ENCODE measurements around the gene PTPRG.

DNA sequence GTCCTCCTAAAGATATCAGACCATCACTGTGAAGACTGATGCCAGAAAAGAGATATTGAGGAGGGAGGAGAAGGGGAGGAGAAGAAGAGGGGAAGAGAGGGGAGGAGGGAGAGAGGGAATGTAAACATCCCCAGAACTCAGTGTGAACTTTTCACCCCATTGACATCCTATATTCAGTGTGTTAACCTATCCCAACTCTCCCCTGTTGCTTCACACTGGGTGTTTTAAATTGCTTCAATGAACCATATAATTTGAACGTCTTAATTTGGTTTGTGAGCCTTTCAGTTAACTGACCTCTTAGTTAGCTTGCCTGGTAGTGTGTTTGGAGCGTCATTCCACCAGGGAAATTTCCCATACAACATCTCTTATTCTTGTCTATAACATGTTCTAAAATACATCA lies 29.8 kb upstream of the PTPRG start:
- TF ChIP-seq EZH2 (IDR thresholded peaks at IDR 0.05; ENCODE audit: low read length, unreplicated experiment) (no peak), EZH2phosphoT487 (IDR thresholded peaks at IDR 0.05; ENCODE audit: borderline replicate concordance, low read length) (no peak)
- TF ChIP-seq, protein P1, sequence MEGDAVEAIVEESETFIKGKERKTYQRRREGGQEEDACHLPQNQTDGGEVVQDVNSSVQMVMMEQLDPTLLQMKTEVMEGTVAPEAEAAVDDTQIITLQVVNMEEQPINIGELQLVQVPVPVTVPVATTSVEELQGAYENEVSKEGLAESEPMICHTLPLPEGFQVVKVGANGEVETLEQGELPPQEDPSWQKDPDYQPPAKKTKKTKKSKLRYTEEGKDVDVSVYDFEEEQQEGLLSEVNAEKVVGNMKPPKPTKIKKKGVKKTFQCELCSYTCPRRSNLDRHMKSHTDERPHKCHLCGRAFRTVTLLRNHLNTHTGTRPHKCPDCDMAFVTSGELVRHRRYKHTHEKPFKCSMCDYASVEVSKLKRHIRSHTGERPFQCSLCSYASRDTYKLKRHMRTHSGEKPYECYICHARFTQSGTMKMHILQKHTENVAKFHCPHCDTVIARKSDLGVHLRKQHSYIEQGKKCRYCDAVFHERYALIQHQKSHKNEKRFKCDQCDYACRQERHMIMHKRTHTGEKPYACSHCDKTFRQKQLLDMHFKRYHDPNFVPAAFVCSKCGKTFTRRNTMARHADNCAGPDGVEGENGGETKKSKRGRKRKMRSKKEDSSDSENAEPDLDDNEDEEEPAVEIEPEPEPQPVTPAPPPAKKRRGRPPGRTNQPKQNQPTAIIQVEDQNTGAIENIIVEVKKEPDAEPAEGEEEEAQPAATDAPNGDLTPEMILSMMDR (conservative IDR thresholded peaks at IDR 0.05; ENCODE audit: low read depth, low read length): no peak

Measured in PC-3 (cell line).